ENCODE results near the gene GPAT2.
"Not testable (repeated sequence)": the region's sequence is repeated elsewhere in the genome, so short reads cannot be mapped to it uniquely, and the experiment has no call there.

The GPAT2 gene

GRCh38 chr2:96034792-96035191 lies at the start of gene GPAT2:
Gene GPAT2 (minus strand): TSS chr2:96034916. CDS start chr2:96032359, 2,557 bp downstream.
- H3K4me3 ChIP-seq (ENCODE audit: low read depth, low read length, poor library complexity, severe bottlenecking); H3K9me2 ChIP-seq (ENCODE audit: low read depth, low read length); H3K9me3 ChIP-seq (ENCODE audit: low read length); H3K9ac ChIP-seq (ENCODE audit: low read length); H3K27me3 ChIP-seq (ENCODE audit: insufficient read depth, low read length); H2AFZ ChIP-seq (ENCODE audit: low read length); H4K20me1 ChIP-seq (ENCODE audit: insufficient read depth, low read length); H3K79me2 ChIP-seq (ENCODE audit: insufficient read depth, low read length); H3K4me1 ChIP-seq (ENCODE audit: insufficient read depth, low read length, severe bottlenecking); H3K27ac ChIP-seq (ENCODE audit: low read depth, low read length, poor library complexity, severe bottlenecking); H3K36me3 ChIP-seq (ENCODE audit: insufficient read depth, low read length); H3K4me2 ChIP-seq (ENCODE audit: low read length); H3F3A ChIP-seq (ENCODE audit: insufficient read depth, low read length): not testable (repeated sequence)

DNA sequence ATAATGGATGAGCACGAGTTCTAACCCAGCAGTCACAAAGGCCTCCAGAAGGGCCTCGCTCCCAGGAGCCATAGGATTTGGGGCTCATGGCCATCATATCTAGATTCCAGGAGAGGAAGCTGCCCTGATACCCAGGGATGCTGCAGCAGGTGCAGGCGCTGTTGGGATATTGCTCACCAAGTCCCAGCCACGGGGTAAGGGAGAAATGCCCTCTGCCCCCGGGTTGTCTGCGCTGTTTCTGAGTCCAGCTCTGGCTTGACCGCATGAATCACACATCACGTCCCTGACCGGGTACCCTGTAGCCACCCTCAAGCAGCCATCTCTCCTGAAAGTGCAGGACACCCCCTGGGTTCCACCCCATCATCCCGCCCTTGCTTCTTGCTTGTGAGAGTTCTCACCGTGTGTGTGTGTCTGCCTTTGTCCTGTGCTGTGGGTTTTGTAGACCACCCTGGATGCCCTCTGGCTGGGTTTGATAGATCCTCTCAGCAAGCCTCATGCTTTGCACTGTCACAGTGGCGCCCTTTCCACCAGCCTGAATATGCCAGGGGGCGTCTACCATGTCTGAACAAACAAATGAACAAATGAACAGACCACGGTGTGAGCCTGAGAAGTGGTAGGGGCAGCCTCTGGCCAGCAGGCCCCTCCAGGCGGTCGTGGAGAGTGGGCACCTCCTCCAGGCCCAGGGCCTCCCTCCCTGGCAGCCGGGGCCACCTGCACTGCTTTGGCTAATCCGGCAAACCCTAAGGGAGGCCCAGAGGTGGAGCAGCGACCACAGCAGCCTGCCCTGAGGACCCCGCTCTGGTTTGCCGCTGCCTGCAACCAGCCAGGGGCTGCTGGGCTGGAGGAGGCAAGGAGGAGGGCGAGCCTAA lies 49.5 kb upstream of the GPAT2 start:
- Histone ChIP-seq H3K79me2 (ENCODE audit: insufficient read depth, low read length) (no peaks in the 10 kb centered on the region), H3K36me3 (ENCODE audit: insufficient read depth, low read length) (no peaks in the 10 kb centered on the region), H3K4me1 (ENCODE audit: insufficient read depth, low read length, severe bottlenecking) (no peaks in the 10 kb centered on the region), H3K9ac (ENCODE audit: low read length) (no peak overlapping the region), H3K27me3 (ENCODE audit: insufficient read depth, low read length) (0 out of 2 replicates have a peak, but pooled peaks cover 5% of the 10 kb centered on the region), H3K4me3 (ENCODE audit: low read depth, low read length, poor library complexity, severe bottlenecking) (no peak overlapping the region), H3K9me3 (ENCODE audit: low read length) (no peaks in the 10 kb centered on the region), H4K20me1 (ENCODE audit: insufficient read depth, low read length) (no peaks in the 10 kb centered on the region), H3K4me2 (ENCODE audit: low read length) (no peak overlapping the region), H2AFZ (ENCODE audit: low read length) (no peak overlapping the region), H3F3A (ENCODE audit: insufficient read depth, low read length) (no peaks in the 10 kb centered on the region), H3K27ac (ENCODE audit: low read depth, low read length, poor library complexity, severe bottlenecking) (no peak overlapping the region), H3K9me2 (ENCODE audit: low read depth, low read length) (no peaks in the 10 kb centered on the region)
- TF ChIP-seq CTCF (IDR thresholded peaks at IDR 0.05; ENCODE audit: low read length) (no peak), EZH2 (IDR thresholded peaks at IDR 0.05; ENCODE audit: borderline replicate concordance, low read length) (no peak)

DNA sequence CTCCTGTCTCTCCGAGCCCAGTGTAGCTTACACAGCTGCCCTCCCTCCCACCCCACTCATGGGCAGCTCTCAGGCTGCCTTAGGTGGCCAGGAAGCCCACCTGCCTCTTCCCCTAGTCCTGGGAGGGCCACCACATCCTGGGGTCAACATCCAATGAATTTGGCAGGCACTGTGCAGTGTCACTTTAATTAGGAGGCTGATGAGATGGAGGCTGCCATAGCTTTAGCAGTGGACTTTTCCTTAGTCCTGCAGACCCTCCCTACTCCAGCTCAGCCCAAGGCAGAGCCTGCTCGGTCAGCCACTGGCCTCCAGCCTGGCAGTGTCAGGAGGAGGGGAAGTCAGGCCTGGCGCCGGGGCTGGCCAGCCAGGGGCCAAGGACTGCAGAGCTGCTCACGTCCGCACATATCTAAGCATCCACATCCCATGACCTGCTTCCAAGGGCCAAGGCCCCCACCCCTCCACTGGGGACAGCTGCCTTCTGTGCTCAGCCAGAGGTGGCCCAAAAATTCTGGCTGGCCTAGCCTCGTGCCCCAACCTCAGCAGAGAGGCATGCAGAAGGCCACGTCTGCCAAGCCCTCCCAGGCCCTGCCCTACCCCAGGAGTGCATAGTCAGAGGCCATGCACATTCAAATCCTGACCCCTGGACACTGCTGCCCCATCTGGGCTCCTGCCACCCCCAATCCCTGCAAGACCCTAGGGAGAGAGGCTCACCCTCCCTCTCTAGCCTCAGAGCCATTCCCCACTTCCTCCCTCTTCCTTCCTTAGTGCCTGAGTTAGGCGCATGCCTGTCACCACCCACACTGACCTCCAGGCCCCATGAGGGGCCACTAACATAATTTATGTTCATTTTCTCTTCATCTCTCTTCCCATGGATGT lies 48.6 kb upstream of the GPAT2 start:
- Histone ChIP-seq H3K9ac (ENCODE audit: low read length) (no peak overlapping the region), H2AFZ (ENCODE audit: low read length) (no peak overlapping the region), H3K4me3 (ENCODE audit: low read depth, low read length, poor library complexity, severe bottlenecking) (no peak overlapping the region), H3K27ac (ENCODE audit: low read depth, low read length, poor library complexity, severe bottlenecking) (no peak overlapping the region), H3K79me2 (ENCODE audit: insufficient read depth, low read length) (no peaks in the 10 kb centered on the region), H3K27me3 (ENCODE audit: insufficient read depth, low read length) (0 out of 2 replicates have a peak, but pooled peaks cover 5% of the 10 kb centered on the region), H3K9me2 (ENCODE audit: low read depth, low read length) (no peaks in the 10 kb centered on the region), H3K4me2 (ENCODE audit: low read length) (no peak overlapping the region), H4K20me1 (ENCODE audit: insufficient read depth, low read length) (no peaks in the 10 kb centered on the region), H3K4me1 (ENCODE audit: insufficient read depth, low read length, severe bottlenecking) (no peaks in the 10 kb centered on the region), H3K9me3 (ENCODE audit: low read length) (no peaks in the 10 kb centered on the region), H3F3A (ENCODE audit: insufficient read depth, low read length) (no peaks in the 10 kb centered on the region), H3K36me3 (ENCODE audit: insufficient read depth, low read length) (no peaks in the 10 kb centered on the region)
- no peak for TF ChIP-seq EZH2 (IDR thresholded peaks at IDR 0.05; ENCODE audit: borderline replicate concordance, low read length)
- no peak for TF ChIP-seq CTCF (IDR thresholded peaks at IDR 0.05; ENCODE audit: low read length)

Data from OCI-LY1 (cell line).